ENCODE measurements around the gene F2RL2. TPM values are rescaled to one million over a fixed set of nuclear protein-coding genes. Genes with fewer than 3 reads are reported as not detected.

Gene F2RL2
- total and polyA plus RNA-seq, 2 of the 4 experiments (the other 2 are of a cell fraction): 21.7 to 32.8 TPM

DNA sequence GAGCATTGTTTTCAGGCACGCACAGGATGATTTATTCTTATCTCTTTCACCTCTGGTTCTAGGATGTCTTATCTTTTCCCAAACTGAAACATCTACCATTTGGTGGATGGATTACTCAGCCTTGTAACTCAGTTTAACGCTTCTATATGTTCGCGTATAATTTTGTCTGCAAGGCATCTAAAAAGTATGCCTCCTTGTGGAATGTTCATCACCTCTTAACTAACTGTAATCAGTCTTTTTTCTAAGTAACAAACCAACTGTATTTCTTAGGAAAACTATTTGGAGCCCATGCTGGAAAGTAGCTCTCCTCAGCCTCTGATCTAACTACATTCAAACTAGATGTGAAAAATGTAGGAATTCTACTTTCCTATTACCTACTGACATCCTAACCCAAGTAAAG lies 11.5 kb upstream of the F2RL2 start:
- ChIA-PET POLR2A (ENCODE audit: unreplicated experiment) (no interaction called here), CTCF (interaction anchor here (1.0 to 1.1 kb wide), 2 partner anchors 9 to 140 kb away, joined by 3 to 7 read pairs; no protein-coding TSS in a partner anchor)
- H3K36me3 ChIP-seq (ENCODE audit: control insufficient read depth, insufficient read depth, low read length): no peaks in the 10 kb centered on the region
- H3K9ac ChIP-seq (ENCODE audit: low read depth, low read length): no peak overlapping the region
- no peak overlapping the region for H4K8ac ChIP-seq (ENCODE audit: low read depth in 2 of 2, low read length in 2 of 2)
- H3K4me1 ChIP-seq (ENCODE audit: control insufficient read depth, insufficient read depth, low read length): peaks cover 3% of the 10 kb centered on the region; the same call in 1 of the 2 replicates
- H3K27ac ChIP-seq (ENCODE audit: insufficient read depth, low read length): no peak overlapping the region
- H3K56ac ChIP-seq (ENCODE audit: extremely low read depth, insufficient read depth, low read length): no peak overlapping the region
- no peak overlapping the region for H3K4ac ChIP-seq (ENCODE audit: low read depth, low read length)
- H4K91ac ChIP-seq (ENCODE audit: insufficient read depth, low read depth, low read length): no peak overlapping the region
- no peak overlapping the region for H2BK120ac ChIP-seq (ENCODE audit: low read depth, low read length)
- no peaks in the 10 kb centered on the region for H3K27me3 ChIP-seq (ENCODE audit: control insufficient read depth, insufficient read depth, low read length)
- no peak overlapping the region for H2AK9ac ChIP-seq (replicated peaks; ENCODE audit: low read depth, low read length, poor library complexity)
- no TSS peak for BruUV-seq (replicated peaks)
- H4K20me1 ChIP-seq (ENCODE audit: insufficient read depth, low read length): no peaks in the 10 kb centered on the region
- H3K23ac ChIP-seq (ENCODE audit: low read depth, low read length): no peak overlapping the region
- TF ChIP-seq, protein P1, sequence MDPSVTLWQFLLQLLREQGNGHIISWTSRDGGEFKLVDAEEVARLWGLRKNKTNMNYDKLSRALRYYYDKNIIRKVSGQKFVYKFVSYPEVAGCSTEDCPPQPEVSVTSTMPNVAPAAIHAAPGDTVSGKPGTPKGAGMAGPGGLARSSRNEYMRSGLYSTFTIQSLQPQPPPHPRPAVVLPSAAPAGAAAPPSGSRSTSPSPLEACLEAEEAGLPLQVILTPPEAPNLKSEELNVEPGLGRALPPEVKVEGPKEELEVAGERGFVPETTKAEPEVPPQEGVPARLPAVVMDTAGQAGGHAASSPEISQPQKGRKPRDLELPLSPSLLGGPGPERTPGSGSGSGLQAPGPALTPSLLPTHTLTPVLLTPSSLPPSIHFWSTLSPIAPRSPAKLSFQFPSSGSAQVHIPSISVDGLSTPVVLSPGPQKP (IDR thresholded peaks at IDR 0.05; ENCODE audit: borderline replicate concordance, low read depth, low read length): no peak
- TF ChIP-seq NFE2L2 (IDR thresholded peaks at IDR 0.05; ENCODE audit: low read depth, low read length) (no peak), FOS (IDR thresholded peaks at IDR 0.05; ENCODE audit: low read depth, low read length) (no peak), CHD1 (IDR thresholded peaks at IDR 0.05; ENCODE audit: low read depth, low read length) (no peak), MAZ (IDR thresholded peaks at IDR 0.05; ENCODE audit: borderline replicate concordance, low read depth, low read length) (no peak), RCOR1 (IDR thresholded peaks at IDR 0.05; ENCODE audit: insufficient replicate concordance, low read length) (no peak), BHLHE40 (IDR thresholded peaks at IDR 0.05; ENCODE audit: low read depth, low read length) (no peak), RFX5 (IDR thresholded peaks at IDR 0.05; ENCODE audit: low read depth, low read length) (no peak)
- TF ChIP-seq, protein P2, sequence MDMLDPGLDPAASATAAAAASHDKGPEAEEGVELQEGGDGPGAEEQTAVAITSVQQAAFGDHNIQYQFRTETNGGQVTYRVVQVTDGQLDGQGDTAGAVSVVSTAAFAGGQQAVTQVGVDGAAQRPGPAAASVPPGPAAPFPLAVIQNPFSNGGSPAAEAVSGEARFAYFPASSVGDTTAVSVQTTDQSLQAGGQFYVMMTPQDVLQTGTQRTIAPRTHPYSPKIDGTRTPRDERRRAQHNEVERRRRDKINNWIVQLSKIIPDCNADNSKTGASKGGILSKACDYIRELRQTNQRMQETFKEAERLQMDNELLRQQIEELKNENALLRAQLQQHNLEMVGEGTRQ (IDR thresholded peaks at IDR 0.05; ENCODE audit: low read depth, low read length): no peak
- ATAC-seq (ENCODE audit: low read depth) (no peak), DNase-seq (no peak)
- H3K9me3 ChIP-seq (ENCODE audit: control insufficient read depth, insufficient read depth, low read length): no peaks in the 10 kb centered on the region
- no peaks in the 10 kb centered on the region for H3K79me1 ChIP-seq (ENCODE audit: low read depth in 1 of 2, low read length in 2 of 2)
- no peak overlapping the region for H2BK5ac ChIP-seq (ENCODE audit: low read depth, low read length, poor library complexity, severe bottlenecking)
- dilution Hi-C loops (cut with HindIII; ENCODE audit: low sequenced_read_pairs, unreplicated experiment): no loop called here
- H2BK20ac ChIP-seq (ENCODE audit: low read depth, low read length): no peak overlapping the region
- H3K18ac ChIP-seq (ENCODE audit: low read depth, low read length): no peak overlapping the region
- H3K4me3 ChIP-seq (ENCODE audit: insufficient read depth, low read depth, low read length): no peak overlapping the region
- no peak overlapping the region for H3K14ac ChIP-seq (replicated peaks; ENCODE audit: low read depth, low read length)
- in situ Hi-C loops (cut with MboI; ENCODE audit: low sequenced_read_pairs): no loop called here
- H3K4me2 ChIP-seq (ENCODE audit: low read depth, low read length): no peak overlapping the region
- no peak overlapping the region for H4K5ac ChIP-seq (ENCODE audit: low read depth, low read length)
- no CpG with 5 or more reads among the region's 4 CpGs for WGBS, 2 experiments (ENCODE audit: extremely low coverage in 2 of 2, insufficient read length in 1 of 2)
- H2AFZ ChIP-seq (replicated peaks; ENCODE audit: low read length, poor library complexity): no peak overlapping the region
- H2BK15ac ChIP-seq (ENCODE audit: low read depth, low read length): no peak overlapping the region
- intact Hi-C loops (cut with micrococcal nuclease): no loop called here
- no peaks in the 10 kb centered on the region for H3K9me1 ChIP-seq (ENCODE audit: insufficient read depth, low read length)
- no peak overlapping the region for H2AK5ac ChIP-seq (ENCODE audit: low read depth, low read length)

Data from IMR-90 (cell line).